GM12878 (cell line): Measurements from ENCODE around the gene CCN5. TPM values are rescaled to one million over a fixed set of nuclear protein-coding genes. Genes with fewer than 3 reads are reported as not detected.

ENCODE experiments used
- ATAC-seq: fragments of 200-7000 bp; cut with Tn5 transposase; 3 replicates; pipeline ENCODE4 v1.9.1; 2020; ENCODE audit warnings: mild to moderate bottlenecking, moderate library complexity
- BruUV-seq: library from RNA; stranded (reverse); fragments of 400-500 nt; replicated peaks from 2 replicates; lab custom pipeline; 2021; lab: Mats Ljungman, UMichigan
- CTCF ChIA-PET: fragments of 300-600 bp; sonication (Branson Sonifier 250); formaldehyde crosslinking; extraction: SDS; loops from one replicate; lab custom pipeline; 2021; ENCODE audit warnings: inconsistent platforms; lab: Yijun Ruan, JAX
- POLR2A ChIA-PET: fragments of 350-600 bp; formaldehyde crosslinking; extraction: SDS; loops from one replicate; lab custom pipeline; 2021; ENCODE audit warnings: inconsistent platforms; lab: Charles Lee
- RAD21 ChIA-PET: fragments of 300-600 bp; sonication (Branson Sonifier 250); formaldehyde crosslinking; loops from one replicate; lab custom pipeline; 2023; ENCODE audit warnings: antibody characterized with exemption; ENCODE audit not compliant: unreplicated experiment; lab: Charles Lee
- SMC1A ChIA-PET: fragments of 300-600 bp; sonication (Branson Sonifier 250); formaldehyde crosslinking; loops from one replicate; lab custom pipeline; 2023; ENCODE audit not compliant: unreplicated experiment, uncharacterized antibody; lab: Charles Lee
- DNase-seq: peaks from one replicate; pipeline ENCODE4 v3.0.0-alpha.2; 2011; ENCODE audit warnings: low read depth, low spot score
- FAIRE-seq: peaks from 3 replicates; lab custom pipeline; 2011; peaks lifted over from hg19 to GRCh38; lab: Jason Lieb, UNC
- H2AFZ ChIP-seq: 2 replicates; pipeline ENCODE4 v1.6.0; 2011; ENCODE audit warnings: low read depth, low read length, control low read depth; ENCODE audit not compliant: control insufficient read depth
- H3K27ac ChIP-seq: 2 replicates; pipeline ENCODE4 v1.5.1; 2011; ENCODE audit warnings: control low read depth; ENCODE audit not compliant: control insufficient read depth, insufficient read depth
- H3K27me3 ChIP-seq, 2 experiments: replicated peaks in 1 of 2; 2 replicates each; pipeline versions ENCODE4 v1.6.0 to v1.6.1; 2011; ENCODE audit warnings: low read length in 1 of 2; ENCODE audit not compliant: control insufficient read depth in 2 of 2, insufficient read depth in 2 of 2
- H3K36me3 ChIP-seq, 2 experiments: 2 replicates each; pipeline ENCODE4 v1.5.1; 2011; ENCODE audit warnings: low read length in 1 of 2; ENCODE audit not compliant: control insufficient read depth in 2 of 2, insufficient read depth in 2 of 2
- H3K4me1 ChIP-seq: 2 replicates; pipeline ENCODE4 v1.6.1; 2011; ENCODE audit warnings: mild to moderate bottlenecking, low read length, moderate library complexity, mixed read lengths; ENCODE audit not compliant: control insufficient read depth, insufficient read depth
- H3K4me2 ChIP-seq: 2 replicates; pipeline ENCODE4 v1.6.0; 2011; ENCODE audit warnings: control low read depth; ENCODE audit not compliant: control insufficient read depth, insufficient read depth
- H3K4me3 ChIP-seq: fragments of 200-600 bp; sonication (generic); 2 replicates; pipeline ENCODE4 v1.5.1; 2016
- H3K79me2 ChIP-seq: 2 replicates; pipeline ENCODE4 v1.6.0; 2011; ENCODE audit warnings: low read length; ENCODE audit not compliant: control insufficient read depth, insufficient read depth
- H3K9ac ChIP-seq: 2 replicates; pipeline ENCODE4 v1.8.0; 2011; ENCODE audit warnings: low read length, control low read depth, mixed read lengths; ENCODE audit not compliant: control insufficient read depth, insufficient read depth
- H3K9me3 ChIP-seq: replicated peaks from 3 replicates; pipeline ENCODE4 v1.5.1; 2011; ENCODE audit warnings: mild to moderate bottlenecking, low read length; ENCODE audit not compliant: control insufficient read depth, insufficient read depth
- H4K20me1 ChIP-seq: 2 replicates; pipeline ENCODE4 v1.6.0; 2011; ENCODE audit not compliant: control insufficient read depth, insufficient read depth
- ATF7 ChIP-seq: fragments of 450-650 bp; IDR thresholded peaks from 2 replicates; pipeline ENCODE4 v1.6.1; 2016; ENCODE audit warnings: low read depth, mild to moderate bottlenecking
- BCL11A ChIP-seq: IDR thresholded peaks from 2 replicates; pipeline ENCODE4 v1.6.1; 2011; ENCODE audit warnings: low read depth, low read length
- CHD2 ChIP-seq: IDR thresholded peaks from 2 replicates; pipeline ENCODE4 v1.6.1; 2011; ENCODE audit warnings: low read depth, low read length, improper control_type of control experiment, borderline replicate concordance
- EZH2 ChIP-seq: IDR thresholded peaks from 2 replicates; pipeline ENCODE4 v1.6.1; 2012; ENCODE audit warnings: low read depth, mild to moderate bottlenecking, control low read depth, inconsistent platforms, low read length, borderline replicate concordance; ENCODE audit not compliant: control insufficient read depth
- GABPA ChIP-seq: IDR thresholded peaks from 2 replicates; pipeline ENCODE4 v1.6.1; 2014; ENCODE audit warnings: antibody characterized with exemption, low read depth, mild to moderate bottlenecking, inconsistent platforms
- IRF3 ChIP-seq: fragments of 450-650 bp; IDR thresholded peaks from 2 replicates; pipeline ENCODE4 v1.6.1; 2014; ENCODE audit warnings: mild to moderate bottlenecking
- IRF4 ChIP-seq: IDR thresholded peaks from 2 replicates; pipeline ENCODE4 v1.6.1; 2011; ENCODE audit warnings: low read depth, low read length
- JUND ChIP-seq: IDR thresholded peaks from 2 replicates; pipeline ENCODE4 v1.6.1; 2012; ENCODE audit warnings: low read depth, mild to moderate bottlenecking, low read length, improper control_type of control experiment, moderate library complexity
- MAX ChIP-seq: IDR thresholded peaks from 2 replicates; pipeline ENCODE4 v1.6.1; 2012; ENCODE audit warnings: low read depth, low read length, improper control_type of control experiment
- MYB ChIP-seq: fragments of 150-350 bp; IDR thresholded peaks from 2 replicates; pipeline ENCODE4 v1.6.1; 2014; ENCODE audit warnings: mild to moderate bottlenecking, low read depth, low read length, borderline replicate concordance
- NFIC ChIP-seq: IDR thresholded peaks from 2 replicates; pipeline ENCODE4 v1.6.1; 2012; ENCODE audit warnings: low read depth, mild to moderate bottlenecking, inconsistent platforms, low read length, moderate library complexity
- PML ChIP-seq: IDR thresholded peaks from 2 replicates; pipeline ENCODE4 v1.6.1; 2012; ENCODE audit warnings: low read length, inconsistent platforms
- RB1 ChIP-seq: fragments of 450-650 bp; formaldehyde crosslinking; IDR thresholded peaks from 2 replicates; pipeline ENCODE4 v1.6.1; 2017; ENCODE audit warnings: mild to moderate bottlenecking, borderline replicate concordance
- RBBP5 ChIP-seq: fragments of 200-600 bp; sonication (generic); conservative IDR thresholded peaks from 2 replicates; pipeline ENCODE4 v1.6.1; 2016
- RCOR1 ChIP-seq: conservative IDR thresholded peaks from 2 replicates; pipeline ENCODE4 v1.6.1; 2012; ENCODE audit warnings: low read depth, low read length, improper control_type of control experiment
- SRF ChIP-seq, 2 experiments: IDR thresholded peaks; 2 replicates each; pipeline ENCODE4 v1.6.1; 2011; ENCODE audit warnings: low read depth in 2 of 2, low read length in 2 of 2, mild to moderate bottlenecking in 1 of 2, moderate library complexity in 1 of 2
- ZNF24 ChIP-seq: fragments of 450-650 bp; IDR thresholded peaks from 2 replicates; pipeline ENCODE4 v1.6.1; 2017; ENCODE audit warnings: antibody characterized with exemption, mild to moderate bottlenecking
- ZNF274 ChIP-seq: IDR thresholded peaks from one replicate; pipeline ENCODE4 v1.8.0; 2011; ENCODE audit not compliant: insufficient read length, insufficient read depth
- ZSCAN29 ChIP-seq: fragments of 450-650 bp; IDR thresholded peaks from 2 replicates; pipeline ENCODE4 v1.6.1; 2017; ENCODE audit warnings: mild to moderate bottlenecking, moderate library complexity
- WGBS: methylation state at CpG from one replicate; pipeline ENCODE4 v1.1.6; 2016; ENCODE audit warnings: low lambda C conversion rate; ENCODE audit not compliant: insufficient replicate concordance, insufficient coverage; ENCODE audit errors: missing lambda C conversion rate; 5-methylcytosine and 5-hydroxymethylcytosine counted together
- in situ Hi-C: fragments of 300-500 bp; cut with MboI; formaldehyde crosslinking; loops from 9 replicates; pipeline ENCODE4 v1.14.3; 2018; ENCODE audit warnings: mixed read lengths
- intact Hi-C: fragments of 100-400 bp; cut with micrococcal nuclease; formaldehyde crosslinking; loops from one replicate; pipeline ENCODE4 v1.14.2; 2022; ENCODE audit not compliant: unreplicated experiment
- polyA plus RNA-seq, 11 experiments: library from polyadenylated mRNA; depleted of rRNA in 4 of 11; unstranded in 6 of 11; stranded (reverse) in 5 of 11; fragments of >200 nt; fragmentation: Nextera tagmentation in 4 of 11; fragmentation: Illumina TruSeq in 1 of 11; extraction: Ambion mirVana in 4 of 11; extraction: Trizol in 1 of 11; gene quantifications; 1 replicate in 1 of 11; 2 replicates in 10 of 11; pipeline versions ENCODE4 v1.2.1 to v1.2.3, GENCODE V29; 2011 to 2016; ENCODE audit warnings: inconsistent platforms in 2 of 11, missing spikeins in 2 of 11, low read depth in 1 of 11
- total RNA-seq, 4 experiments: library from RNA; depleted of rRNA in 3 of 4; stranded (reverse); fragments of >200 nt in 3 of 4; fragmentation: Illumina TruSeq in 1 of 4; extraction: Trizol in 1 of 4; gene quantifications; 2 replicates each; pipeline versions ENCODE4 v1.2.1 to v1.2.3, GENCODE V29; 2013 to 2021

The CCN5 gene
- total and polyA plus RNA-seq, 10 of the 15 experiments (the other 5 are each of a cell fraction or from before 2014, with no cell fraction given): 0.14 to 0.15 TPM; not detected in 8

DNA sequence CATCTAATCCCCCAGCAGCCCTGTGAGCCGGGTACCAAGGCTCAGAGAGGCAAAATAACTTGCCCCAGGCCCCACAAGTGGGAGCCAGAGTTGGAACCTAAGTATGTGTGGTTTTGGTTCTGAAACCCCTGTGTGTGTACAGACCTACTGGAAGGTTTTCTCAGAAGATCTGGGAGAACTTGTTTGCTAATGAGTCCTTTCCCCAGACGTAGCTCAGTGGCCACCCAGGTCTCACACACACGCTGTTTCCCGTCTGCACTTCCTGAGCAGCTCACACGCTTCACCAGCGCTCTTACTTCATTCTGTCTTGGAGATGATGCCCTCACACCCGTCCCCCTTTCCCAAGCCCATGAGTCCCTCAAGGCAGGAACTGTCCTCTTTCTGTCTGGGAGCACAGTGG lies 8.2 kb downstream of the CCN5 start:
- Histone ChIP-seq H3K4me3 (no peak overlapping the region), H3K36me3 (no peaks in the 10 kb centered on the region), H3K27ac (no peak overlapping the region), H3K9ac (no peak overlapping the region), H3K4me1 (no peaks in the 10 kb centered on the region), H3K9me3 (no peaks in the 10 kb centered on the region), H2AFZ (no peak overlapping the region), H3K79me2 (no peaks in the 10 kb centered on the region), H3K4me2 (no peak overlapping the region), H4K20me1 (no peaks in the 10 kb centered on the region), H3K27me3 (peaks cover 0 to under 1% of the 10 kb centered on the region in 2 experiments; a peak in 3 of 4 replicates)
- intact Hi-C loops (no loop called here), in situ Hi-C loops (no loop called here)
- SMC1A ChIA-PET: interaction anchor here (1.3 kb wide), 1 partner anchor 10 kb away, joined by 3 read pairs; no protein-coding TSS in a partner anchor
- POLR2A ChIA-PET: interaction anchor here (0.5 kb wide), 1 partner anchor 395 kb away, joined by 4 read pairs; no protein-coding TSS in a partner anchor
- no TSS peak for BruUV-seq
- ATAC-seq (no peak), DNase-seq (no peak), FAIRE-seq (no peak)
- no peak for TF ChIP-seq ZSCAN29
- TF ChIP-seq GABPA: no peak
- CTCF ChIA-PET: interaction anchor here (0.9 to 1.7 kb wide), 3 partner anchors 38 to 144 kb away, joined by 3 to 4 read pairs (median 3); no protein-coding TSS in a partner anchor
- RAD21 ChIA-PET: no interaction called here
- 12% methylated on average over 7 of the region's 7 CpGs for whole genome bisulfite sequencing

DNA sequence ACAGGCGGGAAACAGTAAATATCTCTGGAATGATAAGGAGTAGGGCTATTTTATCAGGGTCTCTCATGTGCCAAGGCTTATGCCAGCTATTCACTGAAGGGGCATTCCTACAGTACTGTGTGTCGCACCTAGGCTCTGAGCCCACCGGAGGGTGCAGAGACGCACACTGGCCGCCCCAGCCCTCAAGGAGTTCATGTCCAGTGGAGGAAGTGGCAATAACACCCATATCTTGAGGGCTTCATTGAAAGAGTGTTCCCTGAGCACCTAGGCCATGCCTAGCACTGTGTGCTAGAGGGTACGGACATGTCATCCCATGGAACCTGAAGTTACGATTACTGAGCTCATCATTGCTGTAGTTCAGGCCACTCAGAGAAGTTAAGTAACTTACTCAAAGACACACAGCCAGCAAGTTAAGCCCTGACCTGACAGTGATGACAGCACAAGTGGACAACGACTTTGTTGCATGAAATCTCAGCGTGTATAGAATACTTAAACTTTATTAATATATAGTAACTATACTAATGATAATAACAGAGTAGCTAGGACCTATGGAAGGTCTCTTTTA lies 8.7 kb downstream of the CCN5 start:
- BruUV-seq: no TSS peak
- TF ChIP-seq IRF4 (no peak), ZNF24 (no peak), RBBP5 (no peak), RCOR1 (no peak), ZNF274 (no peak), MAX (no peak), EZH2 (no peak), PML (no peak), MYB (no peak), RB1 (no peak), NFIC (no peak), SRF (IDR thresholded peaks at IDR 0.05; ENCODE audit: low read depth in 2 of 2, low read length in 2 of 2) (no peak), GABPA (no peak), IRF3 (no peak), CHD2 (no peak), JUND (no peak), ATF7 (no peak), BCL11A (no peak)

More for the DNA sequence above, 8.7 kb downstream of the CCN5 start:
- no peak overlapping the region for H3K9ac ChIP-seq
- H3K79me2 ChIP-seq: no peaks in the 10 kb centered on the region
- WGBS: 68% methylated on average over 9 of the region's 9 CpGs
- POLR2A ChIA-PET: no interaction called here
- no peak overlapping the region for H3K27ac ChIP-seq
- FAIRE-seq (no peak), DNase-seq (no peak), ATAC-seq (no peak)
- intact Hi-C loops: no loop called here
- in situ Hi-C loops: no loop called here
- H3K4me3 ChIP-seq: no peak overlapping the region
- H3K4me2 ChIP-seq: no peak overlapping the region
- no peaks in the 10 kb centered on the region for H4K20me1 ChIP-seq
- no peaks in the 10 kb centered on the region for H3K9me3 ChIP-seq
- H2AFZ ChIP-seq: no peak overlapping the region
- SMC1A ChIA-PET: interaction anchor here (0.6 to 1.3 kb wide), 2 partner anchors 9 to 725 kb away, joined by 3 read pairs; no protein-coding TSS in a partner anchor
- RAD21 ChIA-PET: no interaction called here
- CTCF ChIA-PET: interaction anchor here (0.9 to 1.7 kb wide), 4 partner anchors 9 to 143 kb away, joined by 3 to 4 read pairs (median 4); no protein-coding TSS in a partner anchor
- H3K36me3 ChIP-seq: no peaks in the 10 kb centered on the region
- no peaks in the 10 kb centered on the region for H3K4me1 ChIP-seq
- H3K27me3 ChIP-seq: no peaks in the 10 kb centered on the region; a peak in 2 of 4 replicates
